Measurements from ENCODE around the gene MRPL40.

MRPL40 gene

GRCh38 chr22:19479355-19480172 lies 47.2 kb downstream of the MRPL40 start, which contains the start of gene CDC45:
CDC45 (plus strand) TSS chr22:19479920; CDS start chr22:19479969, 49 bp downstream.
- H3K36me3 ChIP-seq (ENCODE audit: insufficient read depth, low read length) = peaks cover 27% of the 10 kb centered on the region
- no peaks in the 10 kb centered on the region for H3K9me3 ChIP-seq (replicated peaks; ENCODE audit: low read length)
- peaks cover 25% of the 10 kb centered on the region for H3K4me1 ChIP-seq (ENCODE audit: control insufficient read depth, insufficient read depth, low read length)
- peak within 1 kb of the TSS; percentile 91 for H3K9ac ChIP-seq (ENCODE audit: low read depth, low read length)
- H3K4me2 ChIP-seq (ENCODE audit: low read length) = peak within 1 kb of the TSS; percentile 85
- H3K27me3 ChIP-seq (ENCODE audit: control insufficient read depth, insufficient read depth, low read length) = no peaks in the 10 kb centered on the region
- peak within 1 kb of the TSS; percentile 87 for H3K4me3 ChIP-seq (ENCODE audit: low read length)

- peaks cover 24% of the 10 kb centered on the region for H3K36me3 ChIP-seq (ENCODE audit: insufficient read depth, low read length)
- peak overlapping the region; percentile 82 for H3K4me2 ChIP-seq (ENCODE audit: low read length)
- H3K4me1 ChIP-seq (ENCODE audit: control insufficient read depth, insufficient read depth, low read length) = peaks cover 29% of the 10 kb centered on the region
- H3K27me3 ChIP-seq (ENCODE audit: control insufficient read depth, insufficient read depth, low read length) = no peaks in the 10 kb centered on the region
- H3K4me3 ChIP-seq (ENCODE audit: low read length) = peak overlapping the region; percentile 76
- peak overlapping the region; percentile 91 for H3K9ac ChIP-seq (ENCODE audit: low read depth, low read length)
- H3K9me3 ChIP-seq (replicated peaks; ENCODE audit: low read length) = no peaks in the 10 kb centered on the region
Observed at GRCh38 chr22:19480173-19480568, 47.8 kb downstream of the MRPL40 start.

GRCh38 chr22:19480789-19481188 lies 48.4 kb downstream of the MRPL40 start:
- Histone ChIP-seq H3K36me3 (ENCODE audit: insufficient read depth, low read length) (peaks cover 19% of the 10 kb centered on the region), H3K9ac (ENCODE audit: low read depth, low read length) (peak overlapping the region; percentile 91), H3K27me3 (ENCODE audit: control insufficient read depth, insufficient read depth, low read length) (no peaks in the 10 kb centered on the region), H3K9me3 (replicated peaks; ENCODE audit: low read length) (no peaks in the 10 kb centered on the region), H3K4me2 (ENCODE audit: low read length) (peak overlapping the region; percentile 82), H3K4me3 (ENCODE audit: low read length) (peak overlapping the region; percentile 76), H3K4me1 (ENCODE audit: control insufficient read depth, insufficient read depth, low read length) (peaks cover 29% of the 10 kb centered on the region)

- Histone ChIP-seq H3K9ac (ENCODE audit: low read depth, low read length) (no peak overlapping the region), H3K4me1 (ENCODE audit: control insufficient read depth, insufficient read depth, low read length) (peaks cover 26% of the 10 kb centered on the region), H3K9me3 (replicated peaks; ENCODE audit: low read length) (no peaks in the 10 kb centered on the region), H3K36me3 (ENCODE audit: insufficient read depth, low read length) (peaks cover 16% of the 10 kb centered on the region), H3K4me2 (ENCODE audit: low read length) (no peak overlapping the region), H3K4me3 (ENCODE audit: low read length) (no peak overlapping the region), H3K27me3 (ENCODE audit: control insufficient read depth, insufficient read depth, low read length) (no peaks in the 10 kb centered on the region)
Observed at GRCh38 chr22:19482297-19482696, 50.0 kb downstream of the MRPL40 start.

- no peaks in the 10 kb centered on the region for H3K9me3 ChIP-seq (replicated peaks; ENCODE audit: low read length)
- H3K4me2 ChIP-seq (ENCODE audit: low read length) = peak overlapping the region; percentile 53
- peaks cover 24% of the 10 kb centered on the region for H3K4me1 ChIP-seq (ENCODE audit: control insufficient read depth, insufficient read depth, low read length)
- peak overlapping the region; percentile 1 for H3K4me3 ChIP-seq (ENCODE audit: low read length)
- peak overlapping the region; percentile 53 for H3K9ac ChIP-seq (ENCODE audit: low read depth, low read length)
- H3K36me3 ChIP-seq (ENCODE audit: insufficient read depth, low read length) = peaks cover 16% of the 10 kb centered on the region
- no peaks in the 10 kb centered on the region for H3K27me3 ChIP-seq (ENCODE audit: control insufficient read depth, insufficient read depth, low read length)
Observed at GRCh38 chr22:19483481-19484244, 51.3 kb downstream of the MRPL40 start.

Data from skeletal muscle satellite cell (primary cell).